Left ventricle myocardium superior (tissue), 1 donor: ENCODE results near the gene TEP1. TPM values are rescaled to one million over a fixed set of nuclear protein-coding genes. Genes with fewer than 3 reads are reported as not detected.
"Not testable (repeated sequence)": the region's sequence is repeated elsewhere in the genome, so short reads cannot be mapped to it uniquely, and the experiment has no call there.

Source experiments
- ATAC-seq: fragments of 200-7000 bp; cut with Tn5 transposase; one replicate; pipeline ENCODE4 v1.9.1; 2020; ENCODE audit warnings: mild to moderate bottlenecking, moderate library complexity
- DNase-seq: peaks from one replicate; pipeline ENCODE4 v3.0.0-alpha.2; 2020
- intact Hi-C: fragments of 100-400 bp; cut with micrococcal nuclease; formaldehyde crosslinking; loops from one replicate; pipeline ENCODE4 v1.11.0; 2022
- total RNA-seq: library from RNA; stranded (reverse); fragmentation: NEBNext Ultra II Directional; extraction: Animal tissue kit (Norgen Biotek cat#: 25700); gene quantifications from one replicate; pipeline ENCODE4 v1.2.1, GENCODE V29; 2021
- donor health status: DM: no; HTN: yes; CAD: no; lungs with severe emphysema.

Gene TEP1
- total RNA-seq, 1 donor from 2014 or later, result 10.5 TPM

GRCh38 chr14:20358474-20358873, 54.8 kb downstream of the TEP1 start:
- intact Hi-C loops, ATAC-seq, DNase-seq: not testable (repeated sequence)

- intact Hi-C loops, result no loop called here
- ATAC-seq, result no peak
- DNase-seq, result no peak
Observed at GRCh38 chr14:20356422-20356821, 56.9 kb downstream of the TEP1 start.

GRCh38 chr14:20350860-20351259, 62.4 kb downstream of the TEP1 start:
- no peak for ATAC-seq

GRCh38 chr14:20350282-20350681, 63.0 kb downstream of the TEP1 start:
- DNase-seq (no peak), ATAC-seq (no peak)
- intact Hi-C loops, result no loop called here

More at GRCh38 chr14:20350860-20351259, 62.4 kb downstream of the TEP1 start:
- DNase-seq, result no peak
- intact Hi-C loops, result no loop called here

GRCh38 chr14:20347747-20348146, 65.6 kb downstream of the TEP1 start:
- intact Hi-C loops, result no loop called here
- DNase-seq (no peak), ATAC-seq (no peak)

GRCh38 chr14:20346713-20347112, 66.6 kb downstream of the TEP1 start:
- intact Hi-C loops, result no loop called here
- DNase-seq (no peak), ATAC-seq (no peak)

- ATAC-seq (no peak), DNase-seq (no peak)
- intact Hi-C loops, result no loop called here
Observed at GRCh38 chr14:20345366-20345765, 67.9 kb downstream of the TEP1 start.

- intact Hi-C loops, result no loop called here
- DNase-seq (no peak), ATAC-seq (no peak)
Observed at GRCh38 chr14:20343862-20344220, 69.5 kb downstream of the TEP1 start.

GRCh38 chr14:20343092-20343861, 70.0 kb downstream of the TEP1 start, which contains the start of gene PARP2:
Gene PARP2, plus strand, starts transcription at chr14:20343635. Its CDS starts 7 bp downstream, at chr14:20343642.
- ATAC-seq (peak; percentile 97), DNase-seq (peak; percentile 98)
- intact Hi-C loops, result no loop called here

GRCh38 chr14:20341646-20342045, 71.7 kb downstream of the TEP1 start:
- DNase-seq (no peak), ATAC-seq (no peak)
- intact Hi-C loops, result no loop called here

GRCh38 chr14:20341032-20341431, 72.3 kb downstream of the TEP1 start:
- DNase-seq, ATAC-seq, intact Hi-C loops: not testable (repeated sequence)

GRCh38 chr14:20334017-20334416, 79.3 kb downstream of the TEP1 start:
- ATAC-seq (no peak), DNase-seq (no peak)
- intact Hi-C loops, result no loop called here

GRCh38 chr14:20333494-20333841, 79.8 kb downstream of the TEP1 start:
- ATAC-seq, result no peak
- DNase-seq, result no peak
- intact Hi-C loops, result no loop called here

GRCh38 chr14:20332788-20333493, 80.4 kb downstream of the TEP1 start, which contains the start of gene CCNB1IP1:
Gene CCNB1IP1, minus strand, starts transcription at chr14:20333279. Its CDS starts 16,756 bp downstream, at chr14:20316523.
- DNase-seq, result peak; percentile 40
- intact Hi-C loops, result no loop called here
- ATAC-seq, result peak; percentile 100

GRCh38 chr14:20332431-20332787, 80.9 kb downstream of the TEP1 start:
- ATAC-seq, result peak; percentile 69
- intact Hi-C loops, result no loop called here
- DNase-seq, result no peak

- DNase-seq (no peak), ATAC-seq (no peak)
- intact Hi-C loops, result no loop called here
Observed at GRCh38 chr14:20331053-20331613, 82.2 kb downstream of the TEP1 start.

- ATAC-seq, result no peak
- no peak for DNase-seq
- intact Hi-C loops, result loop anchor here (10.0 kb wide), 1 partner anchor 365 kb away; no protein-coding TSS in a partner anchor
Observed at GRCh38 chr14:20329355-20329754, 83.9 kb downstream of the TEP1 start.

- DNase-seq, result no peak
- intact Hi-C loops, result loop anchor here (10.0 kb wide), 1 partner anchor 366 kb away; no protein-coding TSS in a partner anchor
- no peak for ATAC-seq
Observed at GRCh38 chr14:20328705-20329104, 84.6 kb downstream of the TEP1 start.

- intact Hi-C loops, result loop anchor here (2.0 to 10.0 kb wide), 2 partner anchors 282 to 368 kb away; no protein-coding TSS in a partner anchor
- DNase-seq (no peak), ATAC-seq (peak; percentile 32)
Observed at GRCh38 chr14:20327005-20327869, 86.1 kb downstream of the TEP1 start.
